HFFc6 (cell line): ENCODE measurements around the gene GATAD2B. TPM values are rescaled to one million over a fixed set of nuclear protein-coding genes. Genes with fewer than 3 reads are reported as not detected.

Experiments
- DNase-seq: peaks from one replicate; pipeline ENCODE4 v3.0.0-alpha.2; 2018
- H3K27ac Mint-ChIP-seq: 2 replicates; pipeline ENCODE4 v1.8.0; 2020; ENCODE audit warnings: mild to moderate bottlenecking, mixed read lengths
- H3K27me3 Mint-ChIP-seq: 2 replicates; pipeline ENCODE4 v1.8.0; 2021; ENCODE audit warnings: mild to moderate bottlenecking, moderate library complexity, mixed read lengths; ENCODE audit not compliant: insufficient read depth
- H3K36me3 Mint-ChIP-seq: 2 replicates; pipeline ENCODE4 v1.8.0; 2021; ENCODE audit warnings: low read depth, mixed read lengths
- H3K4me1 Mint-ChIP-seq: 2 replicates; pipeline ENCODE4 v1.8.0; 2020; ENCODE audit warnings: low read depth, mixed read lengths
- H3K4me3 Mint-ChIP-seq: 2 replicates; pipeline ENCODE4 v1.8.0; 2020; ENCODE audit warnings: mild to moderate bottlenecking, moderate library complexity, mixed read lengths
- H3K9me3 Mint-ChIP-seq: 2 replicates; pipeline ENCODE4 v1.8.0; 2020; ENCODE audit warnings: mild to moderate bottlenecking, mixed read lengths
- CTCF ChIP-seq: fragments of 200-600 bp; sonication (generic); IDR thresholded peaks from 2 replicates; pipeline ENCODE4 v1.5.0; 2021; ENCODE audit warnings: antibody characterized with exemption, mild to moderate bottlenecking
- total RNA-seq, 6 experiments: library from RNA; stranded (reverse); fragmentation: NEBNext Ultra II Directional; extraction: Animal tissue kit (Norgen Biotek cat#: 25700); gene quantifications; 2 replicates in 1 of 6; 3 replicates in 5 of 6; pipeline ENCODE4 v1.2.3, GENCODE V29; 2021

Gene GATAD2B
- total RNA-seq, 6 experiments from 2014 or later: 29.3 to 40.9 (median 38.4) TPM

DNA sequence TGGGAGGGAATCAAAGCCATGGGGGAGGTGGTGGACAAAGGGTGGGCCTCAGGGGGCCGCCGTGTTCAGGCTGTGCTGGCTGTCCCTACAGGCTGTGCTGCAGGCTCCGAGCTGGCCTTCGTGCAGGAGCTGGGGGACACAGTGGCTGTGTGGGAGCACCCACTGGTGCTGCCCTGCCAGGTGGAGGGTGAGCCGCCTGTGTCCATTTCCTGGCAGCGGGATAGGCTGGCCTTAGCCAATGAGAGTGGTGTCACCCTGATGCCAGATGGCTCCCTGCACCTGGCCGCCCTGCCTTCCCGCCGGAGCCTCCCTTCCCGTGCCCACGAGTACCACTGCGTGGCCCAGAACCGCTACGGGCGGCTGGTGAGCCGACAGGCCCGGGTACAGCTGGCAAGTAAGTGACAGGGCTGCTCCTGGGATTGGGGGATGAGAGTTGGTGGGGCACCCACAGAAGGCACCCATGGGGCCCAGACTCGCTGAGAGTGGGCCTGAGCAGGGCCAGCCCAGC lies 127.4 kb downstream of the GATAD2B start:
- peaks cover 16% of the 10 kb centered on the region for H3K4me1 Mint-ChIP-seq
- DNase-seq: no peak
- H3K27me3 Mint-ChIP-seq: no peaks in the 10 kb centered on the region; the same call in 1 of the 2 replicates
- no peaks in the 10 kb centered on the region for H3K9me3 Mint-ChIP-seq
- H3K4me3 Mint-ChIP-seq: no peak overlapping the region
- no peak overlapping the region for H3K27ac Mint-ChIP-seq
- H3K36me3 Mint-ChIP-seq: no peaks in the 10 kb centered on the region
- no peak for TF ChIP-seq CTCF

- Mint-ChIP-seq H3K27ac (no peak overlapping the region), H3K9me3 (no peaks in the 10 kb centered on the region), H3K36me3 (no peaks in the 10 kb centered on the region), H3K4me1 (peaks cover 22% of the 10 kb centered on the region), H3K4me3 (no peak overlapping the region), H3K27me3 (no peaks in the 10 kb centered on the region; the same call in 1 of the 2 replicates)
- no peak for DNase-seq
- TF ChIP-seq CTCF: no peak
Measured at GRCh38 chr1:153794624-153795329, 128.0 kb downstream of the GATAD2B start.

- Mint-ChIP-seq H3K36me3 (no peaks in the 10 kb centered on the region), H3K4me1 (peaks cover 23% of the 10 kb centered on the region), H3K27me3 (no peaks in the 10 kb centered on the region; the same call in 1 of the 2 replicates), H3K27ac (no peak overlapping the region), H3K4me3 (no peak overlapping the region), H3K9me3 (no peaks in the 10 kb centered on the region)
- TF ChIP-seq CTCF: no peak
- DNase-seq: no peak
Measured at GRCh38 chr1:153793973-153794615, 128.7 kb downstream of the GATAD2B start.

DNA sequence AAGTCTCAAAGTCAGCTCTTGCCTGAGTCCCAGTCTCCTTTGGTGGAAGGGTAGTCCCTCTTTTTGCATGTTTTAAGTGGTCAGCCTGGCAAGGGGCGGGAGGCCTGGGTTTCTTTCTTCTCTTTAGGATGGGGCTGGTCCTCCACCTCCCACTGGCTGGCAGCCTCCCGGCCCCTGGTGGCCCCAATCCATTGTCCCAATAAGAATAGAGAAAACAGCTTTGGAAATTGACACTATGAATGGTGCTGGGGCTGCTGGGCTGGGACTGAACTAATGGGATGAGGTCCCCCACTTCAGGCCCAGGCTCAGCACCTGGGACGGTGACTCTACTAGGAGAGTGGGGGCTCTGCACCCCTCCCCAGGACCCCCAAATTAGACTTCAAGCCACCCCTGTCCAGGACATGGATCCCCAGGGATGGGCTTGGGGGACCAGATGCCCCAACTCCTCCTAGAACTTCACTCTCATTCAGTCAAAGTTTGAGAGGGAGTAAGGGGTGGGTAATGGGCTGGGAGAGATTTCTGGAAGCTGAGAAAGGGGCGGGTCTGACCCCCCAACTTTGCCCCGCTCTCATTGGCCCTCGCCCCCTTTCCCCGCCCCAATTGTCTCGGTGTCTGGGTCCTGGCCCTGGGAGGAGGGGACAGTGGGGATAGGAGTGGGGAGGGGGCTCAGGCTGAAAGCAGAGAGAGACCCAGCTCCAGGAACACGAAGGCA lies 129.4 kb downstream of the GATAD2B start:
- H3K36me3 Mint-ChIP-seq: no peaks in the 10 kb centered on the region
- no peaks in the 10 kb centered on the region for H3K9me3 Mint-ChIP-seq
- no peak overlapping the region for H3K27ac Mint-ChIP-seq
- no peak overlapping the region for H3K4me3 Mint-ChIP-seq
- no peak for TF ChIP-seq CTCF
- H3K4me1 Mint-ChIP-seq: peaks cover 23% of the 10 kb centered on the region
- DNase-seq: no peak
- H3K27me3 Mint-ChIP-seq: no peaks in the 10 kb centered on the region; the same call in 1 of the 2 replicates

- no peaks in the 10 kb centered on the region for H3K9me3 Mint-ChIP-seq
- peaks cover 23% of the 10 kb centered on the region for H3K4me1 Mint-ChIP-seq
- H3K27me3 Mint-ChIP-seq: no peaks in the 10 kb centered on the region; the same call in 1 of the 2 replicates
- no peak overlapping the region for H3K4me3 Mint-ChIP-seq
- peak overlapping the region; percentile 9; the same call in 1 of the 2 replicates for H3K27ac Mint-ChIP-seq
- DNase-seq: no peak
- no peak for TF ChIP-seq CTCF
- no peaks in the 10 kb centered on the region for H3K36me3 Mint-ChIP-seq
Measured at GRCh38 chr1:153792631-153793041, 130.1 kb downstream of the GATAD2B start.
